HCT116 (cell line): ENCODE results near the gene SYTL2. TPM values are rescaled to one million over a fixed set of nuclear protein-coding genes. Genes with fewer than 3 reads are reported as not detected.

Experiments used
- CBX3 ChIP-seq: IDR thresholded peaks from 2 replicates; pipeline ENCODE4 v1.6.1; 2012; ENCODE audit warnings: low read depth
- CTCF ChIP-seq, 3 experiments: fragments of 200-600 bp in 1 of 3; sonication (generic) in 1 of 3; IDR thresholded peaks in 2 of 3; conservative IDR thresholded peaks in 1 of 3; 2 replicates each; pipeline ENCODE4 v1.5.1; 2012 to 2017; ENCODE audit warnings: low read depth in 2 of 3, low read length in 2 of 3, antibody characterized with exemption in 1 of 3, borderline replicate concordance in 1 of 3, control low read depth in 1 of 3, mild to moderate bottlenecking in 1 of 3, mixed read lengths in 1 of 3, mixed run types in 1 of 3, moderate library complexity in 1 of 3; ENCODE audit not compliant: insufficient read depth in 1 of 3
- EGR1 ChIP-seq: IDR thresholded peaks from 2 replicates; pipeline ENCODE4 v1.6.1; 2012; ENCODE audit warnings: low read depth
- EZH2 ChIP-seq: fragments of 200-600 bp; sonication (generic); IDR thresholded peaks from 2 replicates; pipeline ENCODE4 v1.6.1; 2017; ENCODE audit warnings: antibody characterized with exemption, mixed run types
- MAX ChIP-seq: IDR thresholded peaks from 2 replicates; pipeline ENCODE4 v1.6.1; 2012
- POLR2A ChIP-seq: IDR thresholded peaks from 2 replicates; pipeline ENCODE4 v1.7.0; 2011; ENCODE audit warnings: borderline replicate concordance; ENCODE audit not compliant: insufficient read depth, insufficient read length; ENCODE audit errors: extremely low read depth
- POLR2AphosphoS5 ChIP-seq: IDR thresholded peaks from 2 replicates; pipeline ENCODE4 v1.6.1; 2011; ENCODE audit warnings: mild to moderate bottlenecking, low read depth, low read length, moderate library complexity
- SIN3A ChIP-seq: IDR thresholded peaks from 2 replicates; pipeline ENCODE4 v1.6.1; 2012; ENCODE audit warnings: low read depth
- SRF ChIP-seq: IDR thresholded peaks from 2 replicates; pipeline ENCODE4 v1.6.1; 2012; ENCODE audit warnings: low read depth
- ZBTB33 ChIP-seq: IDR thresholded peaks from 2 replicates; pipeline ENCODE4 v1.6.1; 2011; ENCODE audit warnings: mild to moderate bottlenecking, low read length, moderate library complexity; ENCODE audit not compliant: insufficient replicate concordance; ENCODE audit errors: extremely low read depth
- total RNA-seq: library from RNA; stranded (reverse); gene quantifications from one replicate; pipeline ENCODE4 v1.2.1, GENCODE V29; 2021; ENCODE audit not compliant: unreplicated experiment

Gene SYTL2
- total RNA-seq, 1 experiment from 2014 or later: 12.6 TPM

- TF ChIP-seq ZBTB33 (no peak), EZH2 (no peak), POLR2AphosphoS5 (no peak), MAX (no peak), SRF (no peak), SIN3A (no peak), CBX3 (no peak), POLR2A (no peak), CTCF (IDR thresholded peaks at IDR 0.05 in 2 of 3, conservative IDR thresholded peaks at IDR 0.05 in 1 of 3; ENCODE audit: borderline replicate concordance in 1 of 3, insufficient read depth in 1 of 3, low read depth in 2 of 3, low read length in 2 of 3) (no peak), EGR1 (no peak)
- TF ChIP-seq, all 23 proteins: peak for 0
Measured at GRCh38 chr11:85685820-85686459, 125.0 kb downstream of the SYTL2 start, which contains the start of gene CCDC89 (continued).
